ENCODE results near the gene TADA2A.

- TF ChIP-seq CTCF (optimal IDR thresholded peaks at IDR 0.05 in 1 of 3, IDR thresholded peaks at IDR 0.05 in 1 of 3, conservative IDR thresholded peaks at IDR 0.05 in 1 of 3; ENCODE audit: extremely low read depth in 1 of 3, insufficient read depth in 2 of 3, low read length in 3 of 3) (peak; percentile 56 to 89 (median 75)), EZH2 (IDR thresholded peaks at IDR 0.05; ENCODE audit: low read length) (no peak)
These were observed 100.0 kb downstream of the TADA2A start for GRCh38 chr17:37506678-37507077.

Measured in keratinocyte (primary cell).